GM19328 (cell line): Measurements from ENCODE around the gene SOX10.
"Not testable (repeated sequence)": the region's sequence is repeated elsewhere in the genome, so short reads cannot be mapped to it uniquely, and the experiment has no call there.

Experiments used
- ATAC-seq: cut with Tn5 transposase; IDR thresholded peaks from one replicate; pipeline ENCODE4 v1.9.1; 2021; ENCODE audit warnings: mild to moderate bottlenecking, moderate library complexity; ENCODE audit not compliant: unreplicated experiment

SOX10 gene

GRCh38 chr22:37965940-37966664, 18.3 kb downstream of the SOX10 start:
- no peak for ATAC-seq

- no peak for ATAC-seq
These were observed 23.3 kb downstream of the SOX10 start for GRCh38 chr22:37961062-37961461.

DNA sequence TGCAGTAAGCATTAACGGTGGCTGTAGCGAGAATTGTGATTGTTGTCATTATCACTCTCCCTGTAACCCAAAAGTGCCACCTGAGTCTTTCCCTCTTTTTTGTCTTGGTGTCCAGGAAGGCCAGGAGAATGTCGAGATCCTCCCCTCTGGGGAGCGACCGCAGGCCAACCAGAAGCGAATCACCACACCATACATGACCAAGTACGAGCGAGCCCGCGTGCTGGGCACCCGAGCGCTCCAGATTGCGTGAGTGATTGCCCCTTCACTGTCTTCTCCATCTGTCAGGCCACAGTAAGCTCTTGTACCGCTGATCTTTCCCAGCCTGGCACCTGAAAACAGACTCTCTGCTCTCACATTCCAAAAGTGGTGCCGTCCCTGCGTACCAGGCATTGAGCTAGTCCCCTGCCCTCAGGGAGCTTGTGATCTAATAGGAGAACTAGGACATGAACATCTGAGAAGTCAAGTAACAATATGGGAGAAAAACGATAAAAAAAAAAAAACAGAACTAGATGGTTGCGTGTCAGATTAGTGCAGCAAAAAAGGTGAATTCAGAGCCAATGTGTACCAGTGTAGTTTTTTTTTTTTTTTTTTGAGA, 25.0 kb downstream of the SOX10 start:
- no peak for ATAC-seq

GRCh38 chr22:37957232-37957631, 27.1 kb downstream of the SOX10 start:
- ATAC-seq: no peak

DNA sequence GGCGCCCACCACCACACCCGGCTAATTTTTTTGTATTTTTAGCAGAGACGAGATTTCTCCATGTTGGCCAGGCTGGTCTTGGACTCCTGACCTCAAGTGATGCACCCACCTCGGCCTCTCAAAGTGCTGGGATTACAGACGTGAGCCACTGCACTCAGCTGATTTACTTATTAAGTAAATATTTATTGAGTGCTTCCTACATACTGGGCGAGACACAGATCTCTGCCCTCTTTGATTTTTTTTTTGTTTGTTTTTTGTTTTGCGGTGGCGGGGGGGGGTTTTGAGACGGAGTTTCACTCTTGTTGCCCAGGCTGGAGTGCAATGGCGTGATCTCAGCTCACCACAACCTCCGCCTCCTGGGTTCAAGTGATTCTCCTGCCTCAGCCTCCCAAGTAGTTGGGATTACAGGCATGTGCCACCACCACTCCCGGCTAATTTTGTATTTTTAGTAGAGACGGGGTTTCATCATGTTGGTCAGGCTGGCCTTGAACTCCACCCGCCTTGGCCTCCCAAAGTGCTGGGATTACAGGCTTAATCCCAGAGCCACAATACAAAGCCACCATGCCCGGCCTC, 28.4 kb downstream of the SOX10 start:
- not testable (repeated sequence) for ATAC-seq

DNA sequence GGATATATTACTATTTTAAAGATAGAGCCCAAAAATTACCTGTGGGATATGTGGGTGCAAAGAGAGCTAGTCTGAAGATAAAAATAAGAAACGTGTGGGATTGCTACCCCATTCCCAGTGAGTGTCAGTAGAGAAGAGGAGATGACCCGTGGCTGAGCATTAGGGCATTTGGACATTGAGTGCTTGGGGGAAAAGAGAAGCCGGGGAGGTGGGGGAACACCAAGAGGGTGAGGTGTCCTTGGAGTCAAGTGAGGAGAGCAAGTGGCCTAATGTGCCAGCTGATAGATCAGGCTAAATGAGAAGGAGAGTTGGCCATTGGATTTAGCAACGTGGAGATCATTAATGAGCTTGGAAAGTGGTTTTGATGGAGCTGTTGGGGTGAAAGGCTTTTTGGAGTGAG, 29.7 kb downstream of the SOX10 start:
- no peak for ATAC-seq

DNA sequence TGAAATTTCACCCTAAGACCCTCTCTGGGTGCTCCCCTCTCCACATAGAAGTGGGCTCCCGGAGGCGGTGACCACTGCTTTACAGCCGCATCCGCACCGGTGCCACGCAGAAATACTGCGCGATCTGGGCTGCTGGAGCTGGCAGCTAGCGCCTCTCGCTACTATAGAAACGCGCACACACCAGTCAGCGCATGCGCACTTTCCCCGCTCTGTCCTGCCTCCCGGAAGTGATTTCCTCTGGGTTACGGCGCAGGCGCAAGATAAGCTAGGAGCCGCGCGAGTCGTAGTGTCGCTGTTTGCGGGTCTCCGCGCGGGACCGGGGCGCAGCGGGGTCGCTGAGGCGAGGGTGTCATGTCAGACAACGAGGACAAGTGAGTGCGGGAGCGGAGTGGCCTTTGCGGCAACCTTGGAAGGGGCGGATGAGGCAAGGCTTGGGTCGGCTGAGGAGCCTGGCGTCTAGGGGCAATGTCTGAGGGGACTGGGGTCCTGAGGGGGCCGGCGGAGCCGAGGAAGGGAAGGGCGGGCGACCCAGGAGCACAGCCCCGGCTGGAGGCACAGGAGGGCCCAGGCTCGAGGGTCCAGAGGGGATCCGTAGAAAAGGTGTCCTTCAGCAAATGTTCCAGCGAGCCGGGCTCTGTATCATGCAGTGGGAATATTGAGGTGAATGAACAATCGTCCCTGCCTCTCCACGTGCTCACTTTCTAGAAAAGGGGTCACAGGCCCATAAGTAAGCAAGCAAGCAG, 30.7 kb downstream of the SOX10 start, which contains the start of the genes C22orf23 and POLR2F:
Gene C22orf23, minus strand, starts transcription at position 165 of the 743 bp plus-strand sequence. CDS start 452 bp downstream, outside the sequence.
Gene POLR2F, plus strand, starts transcription at position 263 of the 743 bp plus-strand sequence. Its CDS starts 89 bp downstream, at position 352.
- peak; percentile 78 for ATAC-seq

DNA sequence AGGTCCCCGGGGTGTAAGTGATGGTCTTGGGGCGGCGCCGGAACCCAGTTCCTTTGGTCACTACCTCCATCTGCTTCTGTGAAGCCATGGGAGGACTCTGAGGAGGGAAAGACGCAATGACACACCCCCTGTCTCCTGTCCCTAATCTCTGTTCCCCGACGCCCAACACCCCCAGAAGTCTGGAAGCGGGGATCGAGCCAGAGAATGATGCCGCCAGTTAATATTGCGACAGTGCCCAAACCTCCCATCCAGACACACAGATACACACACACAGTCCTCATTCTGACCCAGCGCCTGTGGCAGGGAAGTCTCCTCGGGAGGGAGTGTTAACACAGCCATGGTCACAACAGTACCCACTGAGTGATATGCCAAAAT, 31.3 kb downstream of the SOX10 start:
- ATAC-seq: no peak

- not testable (repeated sequence) for ATAC-seq
These were observed 31.7 kb downstream of the SOX10 start for GRCh38 chr22:37952629-37953028.

DNA sequence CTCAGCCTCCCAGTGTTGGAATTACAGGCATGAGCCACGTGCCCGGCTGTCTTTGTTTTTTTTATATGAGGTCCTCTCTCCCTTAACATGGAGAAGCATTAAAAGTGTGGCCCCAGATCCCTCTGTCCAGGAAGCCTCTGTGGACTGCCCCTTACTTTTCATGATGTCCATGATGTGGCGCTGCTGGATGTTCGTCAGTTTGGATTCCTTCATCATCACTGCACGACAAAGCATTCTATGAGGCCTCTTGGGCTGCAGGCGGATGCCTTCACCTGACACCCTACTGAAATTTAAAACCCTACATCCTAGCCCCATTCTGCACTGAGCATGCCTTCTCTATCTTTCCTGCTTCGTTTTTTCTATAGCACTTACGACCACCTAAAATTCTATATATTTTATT, 33.0 kb downstream of the SOX10 start:
- ATAC-seq: no peak

GRCh38 chr22:37947142-37947795, 37.1 kb downstream of the SOX10 start:
- not testable (repeated sequence) for ATAC-seq

GRCh38 chr22:37944423-37944822, 39.9 kb downstream of the SOX10 start:
- not testable (repeated sequence) for ATAC-seq

DNA sequence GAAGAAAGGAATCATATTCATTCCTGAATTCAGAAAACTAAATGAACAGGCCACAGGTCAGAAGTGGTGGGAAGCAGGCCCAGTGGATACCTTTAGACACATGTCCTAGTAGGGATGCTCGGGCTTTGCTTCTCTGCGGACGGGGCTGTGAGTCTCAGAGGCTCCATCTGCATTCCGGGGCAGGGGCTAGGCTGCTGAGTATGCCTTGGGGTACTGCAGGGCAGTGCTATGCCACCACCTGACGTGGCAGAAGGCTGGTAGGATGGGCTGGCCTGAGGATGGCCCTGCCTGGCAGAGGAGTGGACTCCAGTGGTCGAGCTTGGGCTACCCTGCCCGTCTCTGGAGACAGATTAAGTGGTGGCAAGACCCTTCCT, 40.5 kb downstream of the SOX10 start:
- no peak for ATAC-seq

DNA sequence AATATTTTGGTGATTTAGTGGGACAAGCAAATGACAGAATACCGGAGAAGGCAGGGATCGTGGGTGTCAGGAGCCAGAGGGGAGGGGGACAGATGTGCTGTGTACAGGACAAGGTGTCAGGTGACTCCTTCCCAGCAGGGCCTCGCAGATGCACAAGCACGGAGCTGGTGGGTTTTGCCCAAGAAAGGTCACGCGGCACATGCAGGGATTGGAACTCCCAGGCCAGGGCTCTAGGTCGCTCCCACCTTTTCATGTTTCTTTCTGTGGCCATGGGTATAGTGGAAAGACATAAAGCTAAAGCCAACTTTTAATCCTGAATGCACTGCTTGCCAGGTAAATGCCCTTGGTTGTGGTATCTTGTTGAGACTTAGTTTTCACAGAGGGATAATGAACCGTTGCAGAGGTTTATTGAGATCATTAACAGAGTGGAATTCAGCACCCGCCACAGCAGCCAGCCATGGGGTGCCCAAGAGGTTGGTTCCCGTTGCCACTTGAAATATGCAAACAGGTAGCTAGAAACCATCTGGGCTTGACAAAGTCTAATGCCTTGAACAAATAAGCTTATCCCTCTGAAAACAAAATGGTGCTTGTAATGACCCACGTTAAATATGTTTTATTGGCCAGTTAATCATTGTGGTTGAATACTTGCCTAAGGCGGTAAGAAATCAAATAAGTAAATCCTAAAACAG, 41.1 kb downstream of the SOX10 start:
- ATAC-seq: no peak

DNA sequence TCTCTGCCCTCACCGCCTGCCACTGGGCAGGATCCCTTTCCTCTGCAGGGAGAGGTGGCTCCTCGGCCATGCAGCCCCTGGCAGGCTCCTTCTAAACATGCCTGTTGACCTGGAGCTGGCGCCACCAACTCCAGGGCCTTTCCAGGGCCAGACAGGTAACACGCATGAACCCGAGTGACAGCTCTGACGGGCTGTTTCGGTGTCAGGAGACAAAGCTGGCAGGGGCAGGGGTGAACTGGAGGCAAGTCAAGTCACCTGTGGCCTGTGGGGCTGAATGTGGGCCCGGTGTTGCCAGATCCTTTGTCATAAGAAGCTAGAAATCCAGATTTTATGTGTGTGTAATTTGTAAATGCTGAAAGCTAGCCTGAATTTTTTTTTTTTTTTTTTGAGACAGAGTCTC, 42.2 kb downstream of the SOX10 start:
- no peak for ATAC-seq

DNA sequence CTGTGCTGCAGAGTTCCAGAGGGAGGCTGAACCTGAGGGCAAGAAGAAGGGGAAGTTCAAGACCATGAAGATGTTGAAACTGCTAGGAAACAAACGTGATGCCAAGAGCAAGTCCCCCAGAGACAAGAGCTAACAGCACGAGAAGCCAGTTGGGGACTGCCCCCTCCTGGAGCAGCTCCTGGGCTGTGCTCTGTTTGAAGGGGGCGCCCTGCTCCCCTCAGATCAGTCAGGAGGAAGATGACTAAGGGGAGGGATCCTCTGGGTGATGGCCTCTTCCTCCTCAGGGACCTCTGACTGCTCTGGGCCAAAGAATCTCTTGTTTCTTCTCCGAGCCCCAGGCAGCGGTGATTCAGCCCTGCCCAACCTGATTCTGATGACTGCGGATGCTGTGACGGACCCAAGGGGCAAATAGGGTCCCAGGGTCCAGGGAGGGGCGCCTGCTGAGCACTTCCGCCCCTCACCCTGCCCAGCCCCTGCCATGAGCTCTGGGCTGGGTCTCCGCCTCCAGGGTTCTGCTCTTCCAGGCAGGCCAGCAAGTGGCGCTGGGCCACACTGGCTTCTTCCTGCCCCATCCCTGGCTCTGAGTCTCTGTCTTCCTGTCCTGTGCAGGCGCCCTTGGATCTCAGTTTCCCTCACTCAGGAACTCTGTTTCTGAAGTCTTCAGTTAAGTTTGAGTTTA, 43.5 kb downstream of the SOX10 start:
- ATAC-seq: no peak

DNA sequence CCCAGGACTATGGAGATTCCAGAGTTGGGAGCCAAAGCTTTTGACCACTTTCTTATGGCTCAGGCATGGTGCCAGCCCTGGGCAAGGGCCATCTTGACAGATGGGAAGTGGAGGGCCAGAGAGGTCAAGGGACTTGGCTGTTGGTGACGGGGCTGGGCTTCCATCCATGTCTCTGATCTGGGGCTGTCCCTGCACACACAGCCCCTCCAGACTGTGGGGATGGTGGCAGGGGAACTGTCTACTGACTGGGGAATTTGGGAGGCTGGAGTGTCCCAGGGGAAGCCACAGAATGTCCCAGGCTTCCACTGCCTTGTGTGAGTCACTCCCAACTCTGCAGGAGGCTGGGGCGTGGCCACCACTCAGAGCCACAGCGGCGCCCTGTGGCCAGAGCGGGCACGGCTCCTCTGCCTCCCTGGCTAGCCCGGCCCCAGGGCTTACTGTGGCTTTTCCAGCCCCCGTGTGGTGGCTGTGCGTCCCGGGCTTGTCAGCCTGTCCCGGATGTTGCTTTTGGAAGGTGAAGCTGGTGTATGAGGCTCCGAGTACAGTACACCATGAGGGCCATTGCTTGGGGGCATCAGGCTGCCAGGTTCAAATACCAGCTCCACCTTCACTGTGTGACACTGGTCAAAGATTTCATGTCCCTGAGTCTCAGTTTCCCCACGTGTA, 50.5 kb downstream of the SOX10 start:
- ATAC-seq: peak; percentile 70

GRCh38 chr22:37932821-37933578, 51.4 kb downstream of the SOX10 start:
- ATAC-seq: no peak

DNA sequence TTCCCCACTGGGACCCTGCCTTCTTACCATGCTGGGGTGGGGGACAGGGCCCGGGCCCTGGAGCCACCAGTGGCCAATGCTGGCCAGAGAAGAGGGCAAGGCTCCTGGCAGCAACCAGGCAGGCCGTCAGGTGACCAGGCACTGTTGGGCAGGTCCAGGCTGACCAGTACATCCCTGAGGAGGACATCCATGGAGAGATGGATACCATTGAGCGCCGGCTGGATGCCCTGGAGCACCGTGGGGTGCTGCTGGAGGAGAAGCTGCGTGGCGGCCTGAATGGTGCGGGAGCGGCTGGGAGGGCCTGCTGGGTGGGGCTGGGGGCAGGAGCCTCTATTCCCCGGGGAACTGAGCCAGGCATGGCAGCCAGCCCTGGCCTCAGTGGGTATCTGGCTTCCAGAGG, 52.0 kb downstream of the SOX10 start:
- ATAC-seq: no peak
